HepG2 (cell line): ENCODE results near the gene ZNF821. TPM values are rescaled to one million over a fixed set of nuclear protein-coding genes. Genes with fewer than 3 reads are reported as not detected.

Source experiments
- ARNTL ChIP-seq: sonication (generic); formaldehyde crosslinking; IDR thresholded peaks from 2 replicates; pipeline ENCODE4 v1.4.0; 2020; ENCODE audit warnings: mild to moderate bottlenecking, missing genetic modification reagents
- BORCS8-MEF2B ChIP-seq: sonication (generic); formaldehyde crosslinking; IDR thresholded peaks from 2 replicates; pipeline ENCODE4 v1.8.0; 2022; ENCODE audit warnings: mild to moderate bottlenecking, missing genetic modification reagents
- CHCHD3 ChIP-seq: sonication (generic); formaldehyde crosslinking; IDR thresholded peaks from 2 replicates; pipeline ENCODE4 v1.8.0; 2022; ENCODE audit warnings: mild to moderate bottlenecking, missing genetic modification reagents, moderate library complexity
- FOSL1 ChIP-seq: sonication (generic); formaldehyde crosslinking; IDR thresholded peaks from 2 replicates; pipeline ENCODE4 v1.9.0; 2021; ENCODE audit warnings: missing genetic modification reagents, borderline replicate concordance
- FOXO4 ChIP-seq: sonication (generic); formaldehyde crosslinking; conservative IDR thresholded peaks from 2 replicates; pipeline ENCODE4 v1.8.1; 2023; ENCODE audit warnings: missing genetic modification reagents
- GPN1 ChIP-seq: sonication (generic); formaldehyde crosslinking; IDR thresholded peaks from 2 replicates; pipeline ENCODE4 v1.5.1; 2020; ENCODE audit warnings: missing genetic modification reagents, borderline replicate concordance
- IRF1 ChIP-seq: sonication (generic); formaldehyde crosslinking; IDR thresholded peaks from 2 replicates; pipeline ENCODE4 v1.4.0; 2020; ENCODE audit warnings: low read depth, mild to moderate bottlenecking, missing genetic modification reagents
- JUNB ChIP-seq: sonication (generic); formaldehyde crosslinking; IDR thresholded peaks from 2 replicates; pipeline ENCODE4 v1.8.0; 2022; ENCODE audit warnings: missing genetic modification reagents, mild to moderate bottlenecking, borderline replicate concordance
- KDM4B ChIP-seq: sonication (generic); formaldehyde crosslinking; IDR thresholded peaks from 2 replicates; pipeline ENCODE4 v1.4.0; 2020; ENCODE audit warnings: missing genetic modification reagents
- LCORL ChIP-seq, 2 experiments: fragments of 450-650 bp in 1 of 2; sonication (generic) in 1 of 2; formaldehyde crosslinking in 1 of 2; IDR thresholded peaks; 2 replicates each; pipeline versions ENCODE4 v1.5.0 to v1.6.1; 2017 to 2020; ENCODE audit warnings: antibody characterized with exemption in 1 of 2, missing genetic modification reagents in 1 of 2
- MEIS2 ChIP-seq: sonication (generic); formaldehyde crosslinking; IDR thresholded peaks from 2 replicates; pipeline ENCODE4 v1.9.0; 2021; ENCODE audit warnings: mild to moderate bottlenecking, missing genetic modification reagents
- NAIF1 ChIP-seq: sonication (generic); formaldehyde crosslinking; IDR thresholded peaks from 2 replicates; pipeline ENCODE4 v1.5.0; 2020; ENCODE audit warnings: mild to moderate bottlenecking, missing genetic modification reagents, borderline replicate concordance
- NR1H2 ChIP-seq: sonication (generic); formaldehyde crosslinking; IDR thresholded peaks from 2 replicates; pipeline ENCODE4 v1.8.1; 2022; ENCODE audit warnings: low read depth, missing genetic modification reagents, borderline replicate concordance
- POGK ChIP-seq: sonication (generic); formaldehyde crosslinking; conservative IDR thresholded peaks from 2 replicates; pipeline ENCODE4 v1.8.0; 2022; ENCODE audit warnings: mild to moderate bottlenecking, moderate library complexity, missing genetic modification reagents
- PTBP1 ChIP-seq: fragments of 200-400 bp; formaldehyde crosslinking; IDR thresholded peaks from 2 replicates; pipeline ENCODE4 v1.6.1; 2018; ENCODE audit warnings: low read length, low read depth; ENCODE audit not compliant: poor library complexity, severe bottlenecking
- RBM22 ChIP-seq: fragments of 200-400 bp; formaldehyde crosslinking; optimal IDR thresholded peaks from 2 replicates; pipeline ENCODE3; 2017; ENCODE audit warnings: mild to moderate bottlenecking, low read length, moderate library complexity
- TBX2 ChIP-seq: sonication (generic); formaldehyde crosslinking; IDR thresholded peaks from 2 replicates; pipeline ENCODE4 v1.5.0; 2020; ENCODE audit warnings: missing genetic modification reagents, mild to moderate bottlenecking, borderline replicate concordance
- ZBTB42 ChIP-seq: sonication (generic); formaldehyde crosslinking; IDR thresholded peaks from 2 replicates; pipeline ENCODE4 v1.5.0; 2020; ENCODE audit warnings: mild to moderate bottlenecking, missing genetic modification reagents
- ZFP82 ChIP-seq: sonication (generic); formaldehyde crosslinking; IDR thresholded peaks from 2 replicates; pipeline ENCODE4 v1.5.1; 2020; ENCODE audit warnings: mild to moderate bottlenecking, missing genetic modification reagents, borderline replicate concordance
- ZNF232 ChIP-seq: sonication (generic); formaldehyde crosslinking; IDR thresholded peaks from 2 replicates; pipeline ENCODE4 v1.4.0; 2020; ENCODE audit warnings: missing genetic modification reagents, borderline replicate concordance
- ZNF235 ChIP-seq: sonication (generic); formaldehyde crosslinking; IDR thresholded peaks from 2 replicates; pipeline ENCODE4 v1.8.1; 2023; ENCODE audit warnings: mild to moderate bottlenecking, missing genetic modification reagents, borderline replicate concordance
- ZNF432 ChIP-seq: sonication (generic); formaldehyde crosslinking; IDR thresholded peaks from 2 replicates; pipeline ENCODE4 v1.5.0; 2020; ENCODE audit warnings: missing genetic modification reagents, mild to moderate bottlenecking, borderline replicate concordance
- ZNF660 ChIP-seq: sonication (generic); formaldehyde crosslinking; IDR thresholded peaks from 2 replicates; pipeline ENCODE4 v1.5.1; 2020; ENCODE audit warnings: mild to moderate bottlenecking, low read depth, missing genetic modification reagents, borderline replicate concordance
- ZNF672 ChIP-seq: sonication (generic); formaldehyde crosslinking; IDR thresholded peaks from 2 replicates; pipeline ENCODE4 v1.8.1; 2022; ENCODE audit warnings: missing genetic modification reagents
- ZNF746 ChIP-seq: sonication (generic); formaldehyde crosslinking; IDR thresholded peaks from 2 replicates; pipeline ENCODE4 v1.8.0; 2022; ENCODE audit warnings: mild to moderate bottlenecking, missing genetic modification reagents
- ZNF766 ChIP-seq: sonication (generic); formaldehyde crosslinking; IDR thresholded peaks from 2 replicates; pipeline ENCODE4 v1.5.0; 2020; ENCODE audit warnings: missing genetic modification reagents, borderline replicate concordance
- ZSCAN21 ChIP-seq: sonication (generic); formaldehyde crosslinking; IDR thresholded peaks from 2 replicates; pipeline ENCODE4 v1.8.0; 2022; ENCODE audit warnings: mild to moderate bottlenecking, missing genetic modification reagents, moderate library complexity, borderline replicate concordance
- ZSCAN9 ChIP-seq: IDR thresholded peaks from 2 replicates; pipeline ENCODE4 v1.6.1; 2016; ENCODE audit warnings: borderline replicate concordance
- polyA plus RNA-seq, 8 experiments: library from polyadenylated mRNA; depleted of rRNA in 3 of 8; stranded (reverse) in 7 of 8; unstranded in 1 of 8; fragments of >200 nt; fragmentation: Illumina TruSeq in 4 of 8; extraction: Trizol in 4 of 8; gene quantifications; 2 replicates each; pipeline versions ENCODE4 v1.2.1 to v1.2.3, GENCODE V29; 2011 to 2016; ENCODE audit warnings: low read depth in 4 of 8, missing spikeins in 1 of 8, mixed read lengths in 1 of 8; ENCODE audit not compliant: insufficient read depth in 1 of 8
- total RNA-seq, 5 experiments: library from RNA; depleted of rRNA; stranded (reverse); fragments of >200 nt; fragmentation: Illumina TruSeq; extraction: Trizol; gene quantifications; 2 replicates each; pipeline ENCODE4 v1.2.3, GENCODE V29; 2016; ENCODE audit warnings: low read depth in 1 of 5

The ZNF821 gene
- total and polyA plus RNA-seq, 2 of the 13 experiments (the other 11 are each of a cell fraction or from before 2014, with no cell fraction given): 7.0 to 9.1 TPM

- TF ChIP-seq PTBP1: no peak
- no peak for TF ChIP-seq MEIS2 (CRISPR knock-in tag)
- no peak for TF ChIP-seq FOSL1
- no peak for TF ChIP-seq ZNF432 (CRISPR knock-in tag)
- TF ChIP-seq TBX2 (CRISPR knock-in tag): 0 out of 2 replicates have a peak, but pooled peaks have one; percentile 39
- no peak for TF ChIP-seq ZSCAN21 (CRISPR knock-in tag)
- TF ChIP-seq ZBTB42 (CRISPR knock-in tag): no peak
- no peak for TF ChIP-seq BORCS8-MEF2B (CRISPR knock-in tag)
- TF ChIP-seq KDM4B (CRISPR knock-in tag): no peak
- TF ChIP-seq ZSCAN9 (CRISPR knock-in tag): no peak
- no peak for TF ChIP-seq ARNTL (CRISPR knock-in tag)
- TF ChIP-seq ZNF232 (CRISPR knock-in tag): no peak
- TF ChIP-seq JUNB: no peak
- TF ChIP-seq CHCHD3 (CRISPR knock-in tag): no peak
- no peak for TF ChIP-seq RBM22
- TF ChIP-seq ZNF660: no peak
- TF ChIP-seq FOXO4 (CRISPR knock-in tag): no peak
- TF ChIP-seq ZNF672 (CRISPR knock-in tag): no peak
- no peak for TF ChIP-seq NR1H2
- TF ChIP-seq ZNF766: no peak
- TF ChIP-seq IRF1: no peak
- TF ChIP-seq POGK (CRISPR knock-in tag): no peak
- TF ChIP-seq LCORL (IDR thresholded peaks at IDR 0.05): no peak
- TF ChIP-seq LCORL (CRISPR knock-in tag; IDR thresholded peaks at IDR 0.05): 0 out of 2 replicates have a peak, but pooled peaks have one; percentile 13
- TF ChIP-seq NAIF1 (CRISPR knock-in tag): no peak
- TF ChIP-seq GPN1 (CRISPR knock-in tag): no peak
- no peak for TF ChIP-seq ZFP82 (CRISPR knock-in tag)
- no peak for TF ChIP-seq ZNF746 (CRISPR knock-in tag)
- TF ChIP-seq ZNF235 (CRISPR knock-in tag): no peak
Measured at GRCh38 chr16:71882505-71883167, 1.3 kb downstream of the ZNF821 start (continued).
